CD4-positive, alpha-beta T cell treated with Interleukin-4 for 1 hour (primary cell): ENCODE results near the gene REG4.

Experiments
- DNase-seq, 2 donors: peaks; one replicate each; pipeline ENCODE4 v3.0.0-alpha.2; 2020 to 2022

Gene REG4

GRCh38 chr1:119778886-119779560, 32.2 kb downstream of the REG4 start:
- DNase-seq = no peak

- DNase-seq = no peak
Measured at GRCh38 chr1:119778359-119778758, 32.9 kb downstream of the REG4 start.

- no peak for DNase-seq
Measured at GRCh38 chr1:119774746-119775490, 36.3 kb downstream of the REG4 start.

GRCh38 chr1:119773711-119774241, 37.5 kb downstream of the REG4 start:
- DNase-seq = no peak

- no peak for DNase-seq
Measured at GRCh38 chr1:119772298-119772697, 39.0 kb downstream of the REG4 start.

- no peak for DNase-seq
Measured at GRCh38 chr1:119771770-119772169, 39.5 kb downstream of the REG4 start.

- no peak for DNase-seq
Measured at GRCh38 chr1:119771016-119771415, 40.2 kb downstream of the REG4 start.

- DNase-seq = no peak
Measured at GRCh38 chr1:119768778-119769177, 42.5 kb downstream of the REG4 start, which contains the start of gene HMGCS2. Gene HMGCS2 (minus strand): TSS chr1:119768905. CDS start chr1:119768844, 61 bp downstream.

- DNase-seq = no peak
Measured at GRCh38 chr1:119767486-119767885, 43.8 kb downstream of the REG4 start.

- DNase-seq = no peak
Measured at GRCh38 chr1:119766374-119766794, 44.9 kb downstream of the REG4 start.

GRCh38 chr1:119764220-119764619, 47.0 kb downstream of the REG4 start:
- DNase-seq = no peak

- no peak for DNase-seq
Measured at GRCh38 chr1:119762953-119763352, 48.3 kb downstream of the REG4 start.

GRCh38 chr1:119762409-119762808, 48.9 kb downstream of the REG4 start:
- DNase-seq = no peak

GRCh38 chr1:119758584-119758983, 52.7 kb downstream of the REG4 start:
- no peak for DNase-seq

GRCh38 chr1:119752592-119752991, 58.7 kb downstream of the REG4 start:
- no peak for DNase-seq

GRCh38 chr1:119748040-119748439, 63.2 kb downstream of the REG4 start:
- no peak for DNase-seq

GRCh38 chr1:119747451-119747850, 63.8 kb downstream of the REG4 start:
- no peak for DNase-seq

- no peak for DNase-seq
Measured at GRCh38 chr1:119745034-119745433, 66.2 kb downstream of the REG4 start.

GRCh38 chr1:119744598-119744942, 66.7 kb downstream of the REG4 start:
- no peak for DNase-seq
